GM18520 (cell line): ENCODE results near the gene CEND1.

Experiments used
- ATAC-seq: cut with Tn5 transposase; IDR thresholded peaks from one replicate; pipeline ENCODE4 v1.9.1; 2021; ENCODE audit not compliant: unreplicated experiment

CEND1 gene

GRCh38 chr11:779955-780532 lies 9.8 kb downstream of the CEND1 start:
- no peak for ATAC-seq

- ATAC-seq = no peak
Observed at GRCh38 chr11:778976-779954, 10.6 kb downstream of the CEND1 start.

- ATAC-seq = peak; percentile 72
Observed at GRCh38 chr11:777288-778255, 12.3 kb downstream of the CEND1 start, which contains the start of gene GATD1. Gene GATD1, minus strand, starts transcription at chr11:777487. Its CDS starts 25 bp downstream, at chr11:777462.

- ATAC-seq = peak; percentile 15
Observed at GRCh38 chr11:776561-777287, 13.2 kb downstream of the CEND1 start.

GRCh38 chr11:776263-776560 lies 13.7 kb downstream of the CEND1 start:
- ATAC-seq = no peak

GRCh38 chr11:774873-775592 lies 14.9 kb downstream of the CEND1 start:
- ATAC-seq = no peak

- no peak for ATAC-seq
Observed at GRCh38 chr11:773830-774229, 16.1 kb downstream of the CEND1 start.

- ATAC-seq = no peak
Observed at GRCh38 chr11:773425-773824, 16.5 kb downstream of the CEND1 start.

- ATAC-seq = no peak
Observed at GRCh38 chr11:772429-773390, 17.2 kb downstream of the CEND1 start.

GRCh38 chr11:771617-772204 lies 18.2 kb downstream of the CEND1 start:
- no peak for ATAC-seq

- no peak for ATAC-seq
Observed at GRCh38 chr11:770642-771616, 19.0 kb downstream of the CEND1 start.

GRCh38 chr11:769887-770641 lies 19.8 kb downstream of the CEND1 start:
- no peak for ATAC-seq

GRCh38 chr11:767238-767637 lies 22.7 kb downstream of the CEND1 start:
- no peak for ATAC-seq

GRCh38 chr11:766936-767210 lies 23.0 kb downstream of the CEND1 start:
- ATAC-seq = no peak

- ATAC-seq = no peak
Observed at GRCh38 chr11:766106-766935, 23.6 kb downstream of the CEND1 start.

- no peak for ATAC-seq
Observed at GRCh38 chr11:765802-766091, 24.1 kb downstream of the CEND1 start.
